CD1c-positive myeloid dendritic cell (primary cell): ENCODE measurements around the gene PCDHB13.
"Not testable (repeated sequence)": the region's sequence is repeated elsewhere in the genome, so short reads cannot be mapped to it uniquely, and the experiment has no call there.

Experiments
- DNase-seq: peaks from one replicate; pipeline ENCODE4 v3.0.0-alpha.2; 2016; ENCODE audit errors: extremely low spot score

Gene PCDHB13

DNA sequence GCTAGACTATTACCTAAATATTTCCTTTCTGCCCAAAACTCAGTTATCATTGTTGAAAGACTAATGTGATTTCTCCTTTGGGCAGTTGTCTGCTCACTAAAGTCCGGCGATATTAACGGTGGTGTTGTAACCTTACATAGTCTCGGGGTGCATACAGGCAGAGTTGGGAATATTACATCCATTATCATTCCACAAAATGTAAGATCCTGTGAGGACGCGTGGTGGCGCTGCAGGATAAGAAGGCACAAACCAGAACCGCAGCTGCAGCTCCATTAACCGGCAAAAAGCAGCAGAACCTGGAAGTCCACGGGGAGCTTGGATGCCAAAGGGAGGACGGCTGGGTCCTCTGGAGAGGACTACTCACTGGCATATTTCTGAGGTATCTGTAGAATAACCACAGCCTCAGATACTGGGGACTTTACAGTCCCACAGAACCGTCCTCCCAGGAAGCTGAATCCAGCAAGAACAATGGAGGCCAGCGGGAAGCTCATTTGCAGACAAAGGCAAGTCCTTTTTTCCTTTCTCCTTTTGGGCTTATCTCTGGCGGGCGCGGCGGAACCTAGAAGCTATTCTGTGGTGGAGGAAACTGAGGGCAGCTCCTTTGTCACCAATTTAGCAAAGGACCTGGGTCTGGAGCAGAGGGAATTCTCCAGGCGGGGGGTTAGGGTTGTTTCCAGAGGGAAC is at the start of gene PCDHB13:
TSS of gene PCDHB13 (plus strand) at position 264 of the 684 bp plus-strand sequence. CDS start at position 469, 205 bp downstream.
- DNase-seq: peak; percentile 2

DNA sequence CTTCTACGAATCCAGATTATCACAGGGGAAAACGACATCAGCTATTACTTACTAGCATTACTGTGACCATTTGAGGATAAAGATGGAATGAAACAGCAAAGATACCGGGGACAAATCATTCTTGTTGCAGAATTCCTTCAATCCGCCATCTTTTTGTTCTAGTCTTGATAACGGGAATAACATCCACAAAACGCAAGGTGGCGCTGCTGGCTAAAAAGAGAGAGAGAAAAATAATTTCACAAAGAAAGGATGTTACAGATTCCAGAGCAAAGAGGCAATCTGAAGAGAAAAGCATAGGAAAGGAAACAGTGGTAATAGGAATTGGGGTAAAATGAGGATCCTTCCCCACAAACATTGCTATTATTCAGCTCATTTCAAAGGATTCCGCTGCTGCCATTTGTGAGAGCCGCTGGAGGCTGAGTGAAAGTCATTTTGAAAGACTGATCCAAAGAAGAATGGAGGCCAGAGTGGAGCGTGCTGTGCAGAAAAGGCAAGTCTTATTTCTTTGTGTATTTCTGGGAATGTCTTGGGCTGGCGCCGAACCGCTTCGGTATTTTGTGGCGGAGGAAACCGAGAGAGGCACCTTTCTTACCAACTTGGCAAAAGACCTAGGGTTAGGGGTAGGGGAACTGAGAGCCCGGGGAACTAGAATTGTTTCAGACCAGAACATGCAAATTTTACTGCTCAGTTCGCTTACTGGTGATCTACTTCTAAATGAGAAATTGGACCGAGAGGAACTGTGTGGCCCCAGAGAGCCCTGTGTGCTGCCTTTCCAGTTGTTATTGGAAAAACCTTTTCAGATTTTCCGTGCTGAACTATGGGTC is 41.1 kb upstream of the PCDHB13 start, which contains the start of gene PCDHB7:
TSS of gene PCDHB7 (plus strand) at position 264 of the 824 bp plus-strand sequence. CDS start at position 456, 192 bp downstream.
- DNase-seq: peak; percentile 5

GRCh38 chr5:141174291-141175104 is 39.2 kb upstream of the PCDHB13 start:
- not testable (repeated sequence) for DNase-seq

- DNase-seq: no peak
Observed at GRCh38 chr5:141175933-141176332, 37.8 kb upstream of the PCDHB13 start.

GRCh38 chr5:141177577-141178191 is 36.0 kb upstream of the PCDHB13 start, which contains the start of gene PCDHB8:
TSS of gene PCDHB8 (plus strand) at chr5:141177790. CDS start at chr5:141178035, 245 bp downstream.
- DNase-seq: not testable (repeated sequence)

DNA sequence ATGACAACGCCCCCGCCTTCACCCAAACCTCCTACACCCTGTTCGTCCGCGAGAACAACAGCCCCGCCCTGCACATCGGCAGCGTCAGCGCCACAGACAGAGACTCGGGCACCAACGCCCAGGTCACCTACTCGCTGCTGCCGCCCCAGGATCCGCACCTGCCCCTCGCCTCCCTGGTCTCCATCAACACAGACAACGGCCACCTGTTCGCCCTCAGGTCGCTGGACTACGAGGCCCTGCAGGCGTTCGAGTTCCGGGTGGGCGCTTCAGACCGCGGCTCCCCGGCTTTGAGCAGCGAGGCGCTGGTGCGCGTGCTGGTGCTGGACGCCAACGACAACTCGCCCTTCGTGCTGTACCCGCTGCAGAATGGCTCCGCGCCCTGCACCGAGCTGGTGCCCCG is 34.3 kb upstream of the PCDHB13 start:
- not testable (repeated sequence) for DNase-seq

DNA sequence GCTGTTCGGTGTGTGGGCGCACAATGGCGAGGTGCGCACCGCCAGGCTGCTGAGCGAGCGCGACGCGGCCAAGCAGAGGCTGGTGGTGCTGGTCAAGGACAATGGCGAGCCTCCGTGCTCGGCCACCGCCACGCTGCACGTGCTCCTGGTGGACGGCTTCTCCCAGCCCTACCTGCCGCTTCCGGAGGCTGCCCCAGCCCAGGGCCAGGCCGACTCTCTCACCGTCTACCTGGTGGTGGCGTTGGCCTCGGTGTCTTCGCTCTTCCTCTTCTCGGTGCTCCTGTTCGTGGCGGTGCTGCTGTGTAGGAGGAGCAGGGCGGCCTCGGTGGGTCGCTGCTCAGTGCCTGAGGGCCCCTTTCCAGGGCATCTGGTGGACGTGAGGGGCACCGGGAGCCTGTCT is 33.8 kb upstream of the PCDHB13 start:
- not testable (repeated sequence) for DNase-seq

DNA sequence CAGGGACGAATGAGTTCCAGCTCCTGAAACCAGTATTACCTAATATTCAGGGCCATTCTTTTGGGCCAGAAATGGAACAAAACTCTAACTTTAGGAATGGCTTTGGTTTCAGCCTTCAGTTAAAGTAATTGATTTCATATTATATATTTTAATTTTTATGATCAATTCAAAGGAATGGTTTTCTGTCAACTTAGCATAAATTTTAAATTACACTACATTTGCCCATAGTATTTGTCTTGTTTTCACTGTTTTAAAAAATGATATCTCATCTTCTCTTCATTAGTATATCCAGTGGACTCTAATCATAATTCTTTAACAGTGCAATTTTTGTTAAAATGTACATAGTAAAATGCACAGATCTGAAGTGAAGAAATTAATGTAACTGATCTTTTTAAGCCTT is 33.4 kb upstream of the PCDHB13 start:
- DNase-seq: no peak

GRCh38 chr5:141182248-141182647 is 31.5 kb upstream of the PCDHB13 start, which contains the start of gene PCDHB16:
TSS of gene PCDHB16 (plus strand) at chr5:141182387. CDS start at chr5:141182560, 173 bp downstream.
- DNase-seq: no peak

DNA sequence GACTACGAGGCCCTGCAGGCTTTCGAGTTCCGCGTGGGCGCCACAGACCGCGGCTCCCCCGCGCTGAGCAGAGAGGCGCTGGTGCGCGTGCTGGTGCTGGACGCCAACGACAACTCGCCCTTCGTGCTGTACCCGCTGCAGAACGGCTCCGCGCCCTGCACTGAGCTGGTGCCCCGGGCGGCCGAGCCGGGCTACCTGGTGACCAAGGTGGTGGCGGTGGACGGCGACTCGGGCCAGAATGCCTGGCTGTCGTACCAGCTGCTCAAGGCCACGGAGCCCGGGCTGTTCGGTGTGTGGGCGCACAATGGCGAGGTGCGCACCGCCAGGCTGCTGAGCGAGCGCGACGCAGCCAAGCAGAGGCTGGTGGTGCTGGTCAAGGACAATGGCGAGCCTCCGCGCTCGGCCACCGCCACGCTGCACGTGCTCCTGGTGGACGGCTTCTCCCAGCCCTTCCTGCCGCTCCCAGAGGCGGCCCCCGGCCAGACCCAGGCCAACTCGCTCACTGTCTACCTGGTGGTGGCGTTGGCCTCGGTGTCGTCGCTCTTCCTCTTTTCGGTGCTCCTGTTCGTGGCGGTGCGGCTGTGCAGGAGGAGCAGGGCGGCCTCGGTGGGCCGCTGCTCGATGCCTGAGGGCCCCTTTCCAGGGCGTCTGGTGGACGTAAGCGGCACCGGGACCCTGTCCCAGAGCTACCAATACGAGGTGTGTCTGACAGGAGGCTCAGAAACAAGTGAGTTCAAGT is 29.4 kb upstream of the PCDHB13 start:
- not testable (repeated sequence) for DNase-seq

DNA sequence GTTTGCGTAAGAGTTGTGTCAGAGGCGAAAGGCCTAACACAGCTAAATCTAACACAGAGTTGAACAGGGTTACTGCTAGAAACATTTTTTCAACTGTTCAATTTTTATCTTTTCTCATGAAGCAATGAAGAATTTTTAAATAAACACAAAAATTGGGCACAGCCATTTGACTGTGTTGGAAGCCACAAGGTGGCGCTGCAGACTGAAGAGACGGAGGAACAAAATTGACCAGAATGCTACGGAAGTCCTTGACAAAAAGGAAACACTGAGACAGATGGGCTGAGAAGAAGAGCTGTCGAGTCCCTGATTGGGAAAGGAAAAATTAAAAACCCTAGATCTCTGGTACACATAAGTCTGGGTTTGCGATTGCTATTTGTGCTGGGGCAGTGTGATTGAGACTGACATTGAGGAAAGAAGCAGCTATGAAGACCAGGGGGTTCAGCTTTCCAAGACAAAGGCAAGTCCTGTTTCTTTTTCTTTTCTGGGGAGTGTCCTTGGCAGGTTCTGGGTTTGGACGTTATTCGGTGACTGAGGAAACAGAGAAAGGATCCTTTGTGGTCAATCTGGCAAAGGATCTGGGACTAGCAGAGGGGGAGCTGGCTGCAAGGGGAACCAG is 26.7 kb upstream of the PCDHB13 start, which contains the start of gene PCDHB9:
TSS of gene PCDHB9 (plus strand) at position 265 of the 616 bp plus-strand sequence. CDS start at position 423, 158 bp downstream.
- DNase-seq: peak; percentile 16

- DNase-seq: not testable (repeated sequence)
Observed at GRCh38 chr5:141188682-141189081, 25.0 kb upstream of the PCDHB13 start.

DNA sequence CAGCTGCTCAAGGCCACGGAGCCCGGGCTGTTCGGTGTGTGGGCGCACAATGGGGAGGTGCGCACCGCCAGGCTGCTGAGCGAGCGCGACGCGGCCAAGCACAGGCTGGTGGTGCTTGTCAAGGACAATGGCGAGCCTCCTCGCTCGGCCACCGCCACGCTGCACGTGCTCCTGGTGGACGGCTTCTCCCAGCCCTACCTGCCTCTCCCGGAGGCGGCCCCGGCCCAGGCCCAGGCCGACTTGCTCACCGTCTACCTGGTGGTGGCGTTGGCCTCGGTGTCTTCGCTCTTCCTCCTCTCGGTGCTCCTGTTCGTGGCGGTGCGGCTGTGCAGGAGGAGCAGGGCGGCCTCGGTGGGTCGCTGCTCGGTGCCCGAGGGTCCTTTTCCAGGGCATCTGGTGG is 24.6 kb upstream of the PCDHB13 start:
- not testable (repeated sequence) for DNase-seq

GRCh38 chr5:141192110-141192725 is 21.5 kb upstream of the PCDHB13 start, which contains the start of gene PCDHB10:
TSS of gene PCDHB10 (plus strand) at chr5:141192353. CDS start at chr5:141192553, 200 bp downstream.
- DNase-seq: peak; percentile 6

DNA sequence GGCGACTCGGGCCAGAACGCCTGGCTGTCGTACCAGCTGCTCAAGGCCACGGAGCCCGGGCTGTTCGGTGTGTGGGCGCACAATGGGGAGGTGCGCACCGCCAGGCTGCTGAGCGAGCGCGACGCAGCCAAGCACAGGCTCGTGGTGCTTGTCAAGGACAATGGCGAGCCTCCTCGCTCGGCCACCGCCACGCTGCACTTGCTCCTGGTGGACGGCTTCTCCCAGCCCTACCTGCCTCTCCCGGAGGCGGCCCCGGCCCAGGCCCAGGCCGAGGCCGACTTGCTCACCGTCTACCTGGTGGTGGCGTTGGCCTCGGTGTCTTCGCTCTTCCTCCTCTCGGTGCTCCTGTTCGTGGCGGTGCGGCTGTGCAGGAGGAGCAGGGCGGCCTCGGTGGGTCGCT is 19.4 kb upstream of the PCDHB13 start:
- not testable (repeated sequence) for DNase-seq

- no peak for DNase-seq
Observed at GRCh38 chr5:141196363-141196762, 17.4 kb upstream of the PCDHB13 start.

DNA sequence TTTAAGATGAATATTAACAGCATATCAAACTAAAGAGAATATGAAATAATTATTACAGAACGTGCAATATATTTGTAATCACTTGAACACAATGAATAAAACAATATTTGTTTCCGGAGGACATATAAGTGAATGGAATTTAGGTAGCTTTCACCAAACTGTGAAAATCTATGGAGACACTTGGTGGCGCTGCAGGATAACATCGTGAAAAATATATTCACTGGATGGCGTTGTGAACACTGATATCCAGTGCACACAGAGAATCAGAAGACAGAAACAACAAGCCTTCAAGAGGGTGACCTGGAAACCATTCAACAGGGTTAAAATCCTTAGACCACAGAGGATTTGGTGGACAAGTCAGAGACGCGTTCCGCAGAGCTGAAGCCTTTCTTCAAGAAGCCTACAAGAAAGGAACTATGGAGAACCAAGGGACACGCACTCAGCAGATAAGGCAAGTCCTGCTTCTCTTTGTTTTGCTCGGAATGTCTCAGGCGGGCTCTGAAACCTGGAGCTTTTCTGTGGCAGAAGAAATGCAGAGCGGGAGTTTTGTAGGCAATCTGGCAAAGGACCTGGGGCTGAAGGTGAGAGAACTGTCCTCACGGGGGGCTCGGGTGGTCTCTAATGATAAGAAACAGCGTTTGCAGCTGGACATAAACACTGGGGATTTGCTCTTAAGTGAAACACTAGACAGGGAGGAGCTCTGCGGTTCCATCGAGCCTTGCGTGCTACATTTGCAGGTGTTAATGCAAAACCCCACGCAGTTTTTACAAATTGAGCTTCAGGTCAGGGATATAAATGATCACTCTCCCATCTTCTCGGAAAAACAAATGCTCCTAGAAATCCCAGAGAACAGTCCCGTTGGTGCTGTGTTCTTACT is 14.1 kb upstream of the PCDHB13 start, which contains the start of gene PCDHB11:
TSS of gene PCDHB11 (plus strand) at position 269 of the 877 bp plus-strand sequence. CDS start at position 417, 148 bp downstream.
- DNase-seq: no peak

GRCh38 chr5:141201126-141201525 is 12.6 kb upstream of the PCDHB13 start:
- not testable (repeated sequence) for DNase-seq
